HTERT RPE-1 (cell line): ENCODE results near the gene UTP4.

Experiments
- in situ Hi-C: fragments of 300-500 bp; cut with MboI; formaldehyde crosslinking; loops from 4 replicates; pipeline ENCODE4 v1.14.3; 2020; ENCODE audit warnings: low sequenced_read_pairs

Gene UTP4

GRCh38 chr16:69132424-69133252 lies at the start of gene UTP4, which contains the start of gene CHTF8:
Gene UTP4, plus strand, starts transcription at chr16:69132649. Its CDS starts 811 bp downstream, at chr16:69133460.
Gene CHTF8, minus strand, starts transcription at chr16:69132588. Its CDS starts 11,130 bp downstream, at chr16:69121458.
- in situ Hi-C loops = no loop called here

GRCh38 chr16:69083306-69083941 lies 49.0 kb upstream of the UTP4 start:
- in situ Hi-C loops = no loop called here

GRCh38 chr16:69084289-69084688 lies 48.2 kb upstream of the UTP4 start:
- in situ Hi-C loops = no loop called here

DNA sequence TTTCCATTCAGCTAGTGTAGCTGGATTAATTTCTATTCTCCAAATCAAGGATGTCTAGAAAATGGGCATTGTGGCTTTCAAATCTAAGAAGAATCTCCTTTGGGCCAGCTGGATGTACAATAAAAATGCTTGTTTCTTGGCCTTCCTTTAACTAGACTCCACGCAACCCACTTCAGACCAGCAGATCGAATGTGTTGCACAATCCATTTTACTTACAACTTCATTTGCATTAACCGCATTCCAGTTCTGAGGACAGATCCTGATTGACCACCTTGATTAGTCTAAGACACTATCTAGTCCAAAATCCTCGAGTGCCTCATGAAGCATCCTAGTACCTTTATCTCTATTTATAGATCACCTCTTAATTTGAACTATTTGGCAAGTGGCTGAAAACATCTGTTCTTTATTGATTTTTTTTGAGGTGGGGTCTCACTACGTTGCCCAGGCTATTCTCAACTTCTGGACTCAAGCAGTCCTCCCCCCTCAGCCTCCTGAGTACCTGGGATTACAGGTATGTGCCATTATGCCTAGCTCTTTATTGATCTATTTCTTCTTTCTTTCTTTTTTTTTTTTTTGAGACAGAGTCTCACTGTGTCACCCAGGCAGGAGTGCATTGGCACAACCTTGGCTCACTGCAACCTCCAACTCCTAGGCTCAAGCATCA lies 47.3 kb upstream of the UTP4 start:
- in situ Hi-C loops = no loop called here

- in situ Hi-C loops = no loop called here
Observed at GRCh38 chr16:69087161-69087581, 45.3 kb upstream of the UTP4 start.

GRCh38 chr16:69088684-69089083 lies 43.8 kb upstream of the UTP4 start:
- in situ Hi-C loops = no loop called here

GRCh38 chr16:69089091-69089910 lies 43.1 kb upstream of the UTP4 start:
- in situ Hi-C loops = no loop called here

DNA sequence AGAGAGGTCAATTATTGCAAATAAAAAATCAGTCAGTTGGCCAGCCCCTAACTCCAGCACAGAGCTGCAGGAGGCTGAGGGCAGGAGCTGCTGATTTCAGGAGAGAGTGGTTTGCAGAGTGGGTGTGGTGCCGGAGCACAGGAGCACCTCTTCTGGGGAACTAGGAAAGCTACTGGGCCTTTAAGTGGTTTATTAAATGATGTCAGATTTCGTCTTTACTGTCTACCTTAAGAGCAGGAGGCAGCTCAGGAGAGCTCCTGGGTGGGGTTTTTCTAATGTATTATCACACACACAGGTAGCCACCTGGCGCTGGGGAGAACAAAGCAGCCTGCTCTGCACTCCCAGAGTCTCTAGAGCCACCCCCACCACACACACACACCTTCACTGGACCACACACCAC lies 38.5 kb upstream of the UTP4 start:
- in situ Hi-C loops = no loop called here

DNA sequence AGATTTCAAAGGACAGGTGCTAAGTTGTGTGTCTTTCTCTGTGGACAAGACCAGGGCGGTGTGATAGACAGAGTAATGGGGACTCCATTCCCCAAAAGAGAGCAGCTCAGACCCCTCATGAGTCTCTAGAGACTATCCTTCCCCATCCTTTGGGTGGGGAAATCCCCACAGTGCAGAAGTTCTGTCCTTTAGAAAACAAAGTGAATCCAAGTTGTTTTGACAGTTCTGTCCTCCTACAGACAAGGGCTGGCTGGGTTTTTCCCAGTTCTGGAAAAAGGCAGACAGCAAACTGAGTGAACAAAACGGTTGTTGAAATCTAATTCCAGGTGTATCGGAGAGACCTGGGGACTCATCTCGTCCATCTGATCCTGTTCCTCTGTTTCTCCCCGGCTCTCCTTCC lies 37.9 kb upstream of the UTP4 start:
- in situ Hi-C loops = no loop called here

DNA sequence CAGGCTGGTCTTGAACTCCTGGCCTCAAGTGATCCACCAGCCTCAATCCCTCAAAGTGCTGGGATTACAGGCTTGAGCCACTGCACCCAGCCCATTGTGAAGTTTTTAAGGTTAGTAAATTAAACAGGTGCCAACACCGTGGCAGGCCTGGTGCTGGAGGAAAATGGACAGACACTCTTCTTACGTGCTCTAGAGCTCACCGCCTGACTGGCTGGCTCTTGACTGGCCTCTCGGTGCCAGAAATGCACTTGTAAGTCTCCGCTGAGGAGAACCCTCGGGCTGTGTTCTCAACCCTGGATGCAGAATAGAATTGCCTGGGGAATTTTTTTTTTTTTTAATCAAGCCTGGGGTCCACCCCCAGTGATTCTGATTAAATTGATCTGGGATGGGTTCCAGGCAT lies 37.3 kb upstream of the UTP4 start:
- in situ Hi-C loops = no loop called here

GRCh38 chr16:69100071-69100691 lies 32.3 kb upstream of the UTP4 start:
- in situ Hi-C loops = no loop called here

- in situ Hi-C loops = no loop called here
Observed at GRCh38 chr16:69105501-69106361, 26.7 kb upstream of the UTP4 start, which contains the start of gene HAS3. Gene HAS3, plus strand, starts transcription at chr16:69105653. Its CDS starts 3,743 bp downstream, at chr16:69109396.

GRCh38 chr16:69106491-69107315 lies 25.7 kb upstream of the UTP4 start:
- in situ Hi-C loops = no loop called here

DNA sequence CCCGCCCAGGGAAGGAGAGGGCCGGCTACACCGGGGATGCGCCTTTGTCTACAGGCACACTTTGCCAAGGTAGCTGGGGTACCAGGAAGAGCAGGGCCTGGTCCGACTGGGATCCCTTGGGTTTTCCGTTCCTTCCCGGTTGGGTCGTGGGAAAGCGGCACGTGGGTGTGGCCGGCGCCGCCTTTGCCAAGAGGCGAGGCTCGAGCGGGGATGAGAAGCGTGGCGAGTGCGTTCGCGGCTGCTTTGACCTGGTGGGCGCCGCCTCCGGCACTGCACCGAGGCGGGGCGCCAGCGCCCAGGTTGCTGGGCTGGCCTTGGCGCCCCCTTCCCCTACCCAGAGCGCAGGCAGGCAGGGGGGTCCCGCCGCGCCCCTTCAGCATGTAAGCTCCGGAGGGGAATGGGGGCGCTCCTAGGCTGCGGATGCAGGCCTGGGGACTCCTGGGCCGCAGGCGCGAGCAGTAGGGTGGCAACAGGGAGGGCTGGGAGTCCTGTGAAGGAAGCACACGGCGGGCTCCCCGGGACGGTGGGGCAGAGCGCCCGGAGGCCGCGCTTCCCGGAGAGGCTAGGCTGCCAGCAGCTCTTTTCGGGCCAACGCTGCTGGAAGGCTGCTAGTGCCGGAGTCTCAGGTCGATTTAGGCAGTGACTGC lies 25.0 kb upstream of the UTP4 start:
- in situ Hi-C loops = no loop called here

- in situ Hi-C loops = no loop called here
Observed at GRCh38 chr16:69108064-69108904, 24.2 kb upstream of the UTP4 start.

GRCh38 chr16:69108905-69109252 lies 23.6 kb upstream of the UTP4 start:
- in situ Hi-C loops = no loop called here
